ENCODE measurements around the gene MAST4.

The MAST4 gene

DNA sequence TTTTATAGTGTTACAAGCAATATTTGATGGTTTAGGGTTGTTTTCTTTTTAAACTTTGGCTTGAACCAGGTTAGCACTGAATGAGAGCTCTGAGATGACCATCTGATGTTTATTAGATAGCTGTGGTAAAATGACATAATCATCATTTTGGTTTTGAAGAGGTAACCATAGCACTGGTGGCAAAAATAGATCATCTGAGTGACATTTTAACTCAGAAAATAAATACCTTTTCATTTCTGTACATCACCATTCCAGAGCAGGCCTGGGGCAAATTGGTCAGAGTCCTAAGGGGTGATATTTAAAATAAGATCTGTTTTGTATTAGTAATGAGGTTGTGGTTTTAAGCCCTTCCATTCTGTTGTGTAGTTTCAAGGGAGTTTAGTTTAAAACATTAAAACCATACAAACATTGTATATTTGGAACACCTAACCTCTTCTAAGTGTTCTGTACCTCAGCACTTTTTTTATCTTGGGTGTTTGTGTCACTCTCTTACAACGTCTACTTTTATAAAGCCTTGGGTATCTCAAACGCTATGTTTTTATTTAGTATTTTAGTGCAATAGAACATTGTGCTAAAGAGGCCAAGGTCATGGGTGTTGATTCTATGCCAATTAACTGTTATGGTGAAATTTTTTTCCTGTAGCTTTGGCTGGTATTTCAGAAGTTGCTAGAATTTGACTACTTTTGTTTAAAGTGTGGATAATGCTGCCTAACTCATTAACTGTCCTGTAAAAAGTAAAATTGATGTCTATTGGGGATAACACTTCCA lies 434.3 kb downstream of the MAST4 start:
- TF ChIP-seq, protein P1, sequence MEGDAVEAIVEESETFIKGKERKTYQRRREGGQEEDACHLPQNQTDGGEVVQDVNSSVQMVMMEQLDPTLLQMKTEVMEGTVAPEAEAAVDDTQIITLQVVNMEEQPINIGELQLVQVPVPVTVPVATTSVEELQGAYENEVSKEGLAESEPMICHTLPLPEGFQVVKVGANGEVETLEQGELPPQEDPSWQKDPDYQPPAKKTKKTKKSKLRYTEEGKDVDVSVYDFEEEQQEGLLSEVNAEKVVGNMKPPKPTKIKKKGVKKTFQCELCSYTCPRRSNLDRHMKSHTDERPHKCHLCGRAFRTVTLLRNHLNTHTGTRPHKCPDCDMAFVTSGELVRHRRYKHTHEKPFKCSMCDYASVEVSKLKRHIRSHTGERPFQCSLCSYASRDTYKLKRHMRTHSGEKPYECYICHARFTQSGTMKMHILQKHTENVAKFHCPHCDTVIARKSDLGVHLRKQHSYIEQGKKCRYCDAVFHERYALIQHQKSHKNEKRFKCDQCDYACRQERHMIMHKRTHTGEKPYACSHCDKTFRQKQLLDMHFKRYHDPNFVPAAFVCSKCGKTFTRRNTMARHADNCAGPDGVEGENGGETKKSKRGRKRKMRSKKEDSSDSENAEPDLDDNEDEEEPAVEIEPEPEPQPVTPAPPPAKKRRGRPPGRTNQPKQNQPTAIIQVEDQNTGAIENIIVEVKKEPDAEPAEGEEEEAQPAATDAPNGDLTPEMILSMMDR (IDR thresholded peaks at IDR 0.05; ENCODE audit: borderline replicate concordance, control extremely low read depth, extremely low read depth, insufficient read depth, missing control alignments), result no peak
- DNase-seq (ENCODE audit: low spot score), result no peak
- in situ Hi-C loops (cut with MboI; ENCODE audit: low sequenced_read_pairs, unreplicated experiment), result no loop called here

DNA sequence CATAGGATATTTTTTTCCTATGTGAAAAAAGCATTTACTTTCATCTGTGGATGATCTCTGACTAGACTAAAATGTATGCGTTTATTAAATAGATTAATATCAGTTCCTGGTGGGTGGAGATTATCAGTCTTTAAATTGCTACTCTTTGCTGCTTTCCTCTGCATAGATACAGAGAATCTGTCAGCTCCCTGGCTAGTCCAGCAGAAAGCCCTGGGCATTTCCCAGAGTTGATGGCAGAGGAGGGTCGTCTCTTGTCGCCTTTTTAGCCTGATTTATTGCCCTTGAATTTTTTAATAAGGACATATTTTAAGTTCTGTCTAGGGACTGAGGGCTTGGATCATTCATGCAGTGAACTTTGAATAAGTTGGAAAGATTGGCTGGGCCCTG lies 434.9 kb downstream of the MAST4 start:
- no peak for DNase-seq (ENCODE audit: low spot score)
- TF ChIP-seq, protein P1 (IDR thresholded peaks at IDR 0.05; ENCODE audit: borderline replicate concordance, control extremely low read depth, extremely low read depth, insufficient read depth, missing control alignments), result no peak
- in situ Hi-C loops (cut with MboI; ENCODE audit: low sequenced_read_pairs, unreplicated experiment), result no loop called here

DNA sequence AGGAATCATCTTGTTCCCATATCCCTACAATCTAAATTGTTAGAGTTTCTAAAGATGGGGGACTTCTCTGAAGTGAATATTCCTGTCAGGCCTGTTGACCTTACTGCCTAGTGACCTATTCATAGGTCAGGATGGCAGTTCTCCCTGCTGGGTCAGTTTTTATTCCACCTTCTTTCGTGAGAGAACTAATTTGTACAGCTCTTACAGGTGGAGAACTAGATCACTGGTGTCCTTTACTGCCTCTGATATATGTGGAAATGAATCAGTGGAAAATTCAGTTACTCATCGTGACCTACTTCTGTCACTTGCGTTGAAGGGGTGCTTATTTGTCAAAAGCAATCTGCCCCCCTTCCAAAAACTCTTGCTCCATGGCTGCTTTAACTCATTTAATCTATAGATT lies 435.5 kb downstream of the MAST4 start:
- no peak for DNase-seq (ENCODE audit: low spot score)
- TF ChIP-seq, protein P1 (IDR thresholded peaks at IDR 0.05; ENCODE audit: borderline replicate concordance, control extremely low read depth, extremely low read depth, insufficient read depth, missing control alignments), result no peak
- in situ Hi-C loops (cut with MboI; ENCODE audit: low sequenced_read_pairs, unreplicated experiment), result no loop called here

DNA sequence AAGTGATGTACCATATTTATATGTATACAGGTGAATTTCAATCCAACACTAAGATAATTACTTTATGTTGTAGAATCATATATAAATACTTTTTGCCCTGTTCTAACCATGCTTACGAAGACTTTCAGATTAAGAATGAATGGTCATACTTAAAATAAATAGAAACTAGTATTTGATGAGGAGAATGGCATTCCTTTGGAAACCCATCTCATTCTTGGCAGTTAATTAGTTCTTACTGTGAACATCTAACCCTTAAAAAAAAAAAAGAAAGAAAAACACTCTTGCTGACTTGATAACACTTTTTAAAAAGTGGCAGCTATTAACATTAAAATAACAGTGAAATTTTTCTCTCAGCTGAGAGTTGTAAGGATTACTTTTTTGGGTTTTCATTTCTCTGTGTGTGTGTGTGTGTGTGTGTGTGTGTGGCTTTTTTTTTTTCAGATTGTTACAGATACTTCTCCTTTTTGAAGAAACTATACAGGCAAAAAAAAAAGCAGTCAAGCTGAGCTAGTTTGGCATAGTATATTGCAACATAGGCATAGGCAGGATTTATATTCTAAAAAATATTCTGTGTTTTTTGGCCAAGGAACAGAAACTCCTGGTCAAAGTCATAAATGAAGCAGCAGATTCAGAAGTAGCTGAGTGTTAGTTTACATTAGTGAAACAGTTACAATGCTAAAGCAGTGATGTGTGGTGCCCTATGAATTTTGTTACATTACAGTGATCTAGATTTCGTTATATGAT lies 436.9 kb downstream of the MAST4 start:
- TF ChIP-seq, protein P1 (IDR thresholded peaks at IDR 0.05; ENCODE audit: borderline replicate concordance, control extremely low read depth, extremely low read depth, insufficient read depth, missing control alignments), result no peak
- no peak for DNase-seq (ENCODE audit: low spot score)
- in situ Hi-C loops (cut with MboI; ENCODE audit: low sequenced_read_pairs, unreplicated experiment), result no loop called here

DNA sequence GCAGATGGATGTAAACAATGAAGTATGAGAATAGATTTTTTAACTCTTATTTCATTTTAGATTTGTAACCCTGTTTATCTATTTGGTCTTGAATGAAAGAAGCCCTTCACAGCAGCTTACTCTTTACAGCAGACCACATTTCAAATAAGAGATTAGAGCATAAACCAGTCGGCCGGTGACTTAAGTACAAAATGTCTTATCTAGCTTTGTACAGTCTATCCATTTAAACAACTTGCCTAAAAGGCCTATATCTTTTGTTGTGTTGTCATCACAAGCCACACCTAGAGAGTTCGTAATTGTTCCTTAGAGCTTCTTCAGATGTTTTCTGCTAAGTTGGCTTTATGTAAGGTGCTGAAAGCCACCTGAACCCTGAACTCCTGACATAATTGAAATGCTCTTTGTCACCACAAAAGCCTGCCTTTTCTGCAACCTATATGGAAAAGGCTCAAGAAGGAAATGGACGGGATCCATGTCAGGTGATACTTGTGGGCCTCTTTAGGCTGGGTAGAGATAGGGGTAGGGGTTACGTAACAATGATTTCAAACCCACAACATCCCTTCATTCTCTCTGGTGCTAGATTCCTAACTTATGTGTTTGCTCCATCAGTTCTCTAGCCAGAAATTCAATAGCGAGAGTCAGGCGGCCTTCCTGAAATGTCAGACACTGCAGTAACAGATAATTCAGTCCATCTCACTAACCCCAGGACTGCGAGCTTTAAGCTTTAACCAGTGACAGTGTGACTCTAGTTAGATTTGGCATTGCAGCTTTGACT lies 437.9 kb downstream of the MAST4 start:
- DNase-seq (ENCODE audit: low spot score), result no peak
- TF ChIP-seq, protein P1 (IDR thresholded peaks at IDR 0.05; ENCODE audit: borderline replicate concordance, control extremely low read depth, extremely low read depth, insufficient read depth, missing control alignments), result no peak
- in situ Hi-C loops (cut with MboI; ENCODE audit: low sequenced_read_pairs, unreplicated experiment), result no loop called here

DNA sequence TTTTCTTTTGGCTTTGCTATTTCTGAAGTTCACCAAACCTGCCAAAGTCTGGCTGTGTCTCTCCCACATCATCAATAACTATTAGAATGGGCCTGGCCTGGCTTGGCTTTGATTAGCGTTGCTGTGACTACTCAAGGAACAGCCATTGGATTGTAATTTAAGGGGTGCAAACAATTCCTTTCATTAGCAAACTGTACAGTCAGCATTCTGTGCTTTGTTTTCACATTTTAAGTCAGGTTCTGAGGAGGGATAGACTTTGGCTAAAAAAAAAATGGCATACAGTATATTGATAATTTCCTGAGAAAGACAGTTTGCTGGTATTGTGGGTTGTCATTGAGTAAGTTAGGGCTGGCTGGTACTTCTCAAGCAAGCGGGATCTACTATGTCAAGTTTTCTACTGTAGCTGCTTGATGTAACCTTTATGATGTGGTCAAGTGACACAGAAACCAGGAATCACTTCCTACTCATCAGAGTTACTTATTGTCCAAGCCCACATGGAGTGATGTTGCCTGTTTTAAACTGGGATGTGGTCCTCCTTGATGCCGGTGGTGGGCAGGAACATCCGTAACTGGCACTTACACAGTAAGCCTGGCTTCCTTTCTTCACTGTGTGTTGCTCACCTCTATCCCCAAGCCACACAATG lies 439.0 kb downstream of the MAST4 start:
- TF ChIP-seq, protein P1 (IDR thresholded peaks at IDR 0.05; ENCODE audit: borderline replicate concordance, control extremely low read depth, extremely low read depth, insufficient read depth, missing control alignments), result no peak
- in situ Hi-C loops (cut with MboI; ENCODE audit: low sequenced_read_pairs, unreplicated experiment), result no loop called here
- no peak for DNase-seq (ENCODE audit: low spot score)

Measured in GM13976 (cell line).